HepG2 (cell line): ENCODE results near the gene POLR1C. TPM values are rescaled to one million over a fixed set of nuclear protein-coding genes. Genes with fewer than 3 reads are reported as not detected.
A peak's percentile ranks its signal among the peaks of the same experiment; 100 is the strongest.
"Not testable (repeated sequence)": the region's sequence is repeated elsewhere in the genome, so short reads cannot be mapped to it uniquely, and the experiment has no call there.

Experiments used
- ATAC-seq: fragments of 200-7000 bp; cut with Tn5 transposase; 3 replicates; pipeline ENCODE4 v1.9.1; 2020; ENCODE audit warnings: mild to moderate bottlenecking, moderate library complexity
- BruUV-seq: library from RNA; stranded (reverse); fragments of 400-500 nt; replicated peaks from 2 replicates; lab custom pipeline; 2021; lab: Mats Ljungman, UMichigan
- CTCF ChIA-PET: fragments of 300-600 bp; formaldehyde crosslinking; extraction: SDS; loops from one replicate; lab custom pipeline; 2021; ENCODE audit warnings: low total read pairs, inconsistent platforms, low intra/inter-chr PET ratio; lab: Yijun Ruan, JAX
- POLR2A ChIA-PET: fragments of 350-600 bp; sonication (Branson Sonifier 250); formaldehyde crosslinking; loops from one replicate; lab custom pipeline; 2020; ENCODE audit warnings: antibody characterized with exemption, inconsistent platforms; lab: Yijun Ruan, JAX
- DNase-seq: peaks from one replicate; pipeline ENCODE4 v3.0.0-alpha.2; 2015; ENCODE audit warnings: low spot score
- FAIRE-seq: peaks from 3 replicates; lab custom pipeline; 2011; peaks lifted over from hg19 to GRCh38; lab: Jason Lieb, UNC
- H2AFZ ChIP-seq: one replicate; pipeline ENCODE4 v1.6.1; 2011; ENCODE audit warnings: low read length, inconsistent platforms
- H3K27ac ChIP-seq: fragments of 300-600 bp; 3 replicates; pipeline ENCODE4 v1.8.0; 2011; ENCODE audit warnings: mixed run types, mild to moderate bottlenecking, mixed read lengths, low read length, inconsistent platforms; ENCODE audit not compliant: insufficient read depth; ENCODE audit errors: extremely low read length
- H3K27me3 ChIP-seq, 2 experiments: fragments of 200-600 bp in 1 of 2; 2 replicates in 1 of 2; 3 replicates in 1 of 2; pipeline versions ENCODE4 v1.6.0 to v1.8.0; 2011; ENCODE audit warnings: low read length in 2 of 2, mild to moderate bottlenecking in 2 of 2, moderate library complexity in 2 of 2, inconsistent platforms in 1 of 2; ENCODE audit not compliant: insufficient read depth in 2 of 2, control insufficient read depth in 1 of 2
- H3K36me3 ChIP-seq, 2 experiments: fragments of 200-600 bp in 1 of 2; replicated peaks in 1 of 2; 2 replicates in 1 of 2; 3 replicates in 1 of 2; pipeline versions ENCODE4 v1.5.1 to v1.8.0; 2011; ENCODE audit warnings: low read length in 2 of 2, inconsistent platforms in 1 of 2; ENCODE audit not compliant: insufficient read depth in 2 of 2, control insufficient read depth in 1 of 2
- H3K4me1 ChIP-seq: 2 replicates; pipeline ENCODE4 v1.5.1; 2012; ENCODE audit warnings: low read length, inconsistent platforms; ENCODE audit not compliant: insufficient read depth
- H3K4me2 ChIP-seq: 2 replicates; pipeline ENCODE4 v1.6.0; 2011; ENCODE audit warnings: low read depth, low read length, inconsistent platforms
- H3K4me3 ChIP-seq, 3 experiments: fragments of 200-600 bp in 1 of 3; sonication (generic), shearing (Covaris generic) in 1 of 3; replicated peaks in 1 of 3; 2 replicates each; pipeline ENCODE4 v1.5.1; 2011 to 2016; ENCODE audit warnings: low read length in 3 of 3, inconsistent platforms in 2 of 3, low read depth in 2 of 3, mild to moderate bottlenecking in 2 of 3, control low read depth in 1 of 3, mixed read lengths in 1 of 3; ENCODE audit not compliant: insufficient read depth in 1 of 3
- H3K79me2 ChIP-seq: one replicate; pipeline ENCODE4 v1.6.1; 2011; ENCODE audit warnings: low read length, inconsistent platforms; ENCODE audit not compliant: insufficient read depth
- H3K9ac ChIP-seq: 2 replicates; pipeline ENCODE4 v1.6.0; 2011; ENCODE audit warnings: mild to moderate bottlenecking, low read depth, low read length, inconsistent platforms; ENCODE audit not compliant: insufficient read depth
- H3K9me3 ChIP-seq: 2 replicates; pipeline ENCODE4 v1.5.1; 2012; ENCODE audit warnings: mild to moderate bottlenecking, low read length
- H4K20me1 ChIP-seq: 2 replicates; pipeline ENCODE4 v1.6.0; 2011; ENCODE audit warnings: inconsistent platforms, mild to moderate bottlenecking, low read length, moderate library complexity; ENCODE audit not compliant: insufficient read depth
- ZBTB40 ChIP-seq, 2 experiments: fragments of 450-650 bp in 1 of 2; sonication (generic) in 1 of 2; formaldehyde crosslinking in 1 of 2; IDR thresholded peaks; 2 replicates each; pipeline versions ENCODE4 v1.6.1 to v1.8.0; 2016 to 2022; ENCODE audit warnings: antibody characterized with exemption in 1 of 2, mild to moderate bottlenecking in 1 of 2, missing genetic modification reagents in 1 of 2
- WGBS: methylation state at CpG from one replicate; pipeline ENCODE4 v1.1.6; 2017; ENCODE audit warnings: low lambda C conversion rate; 5-methylcytosine and 5-hydroxymethylcytosine counted together
- in situ Hi-C: cut with HindIII; loops from 2 replicates; pipeline ENCODE4 v1.10.0; 2017; ENCODE audit warnings: low pct_unique_long_range_greater_than_20kb; ENCODE audit not compliant: extremely low pct_ligation_motif_present
- intact Hi-C: fragments of 100-400 bp; cut with micrococcal nuclease; formaldehyde crosslinking; loops from one replicate; pipeline ENCODE4 v1.10.0; 2022; ENCODE audit not compliant: unreplicated experiment
- polyA plus RNA-seq, 8 experiments: library from polyadenylated mRNA; depleted of rRNA in 3 of 8; stranded (reverse) in 7 of 8; unstranded in 1 of 8; fragments of >200 nt; fragmentation: Illumina TruSeq in 4 of 8; extraction: Trizol in 4 of 8; gene quantifications; 2 replicates each; pipeline versions ENCODE4 v1.2.1 to v1.2.3, GENCODE V29; 2011 to 2016; ENCODE audit warnings: low read depth in 4 of 8, missing spikeins in 1 of 8, mixed read lengths in 1 of 8; ENCODE audit not compliant: insufficient read depth in 1 of 8
- total RNA-seq, 5 experiments: library from RNA; depleted of rRNA; stranded (reverse); fragments of >200 nt; fragmentation: Illumina TruSeq; extraction: Trizol; gene quantifications; 2 replicates each; pipeline ENCODE4 v1.2.3, GENCODE V29; 2016; ENCODE audit warnings: low read depth in 1 of 5

POLR1C gene
- total and polyA plus RNA-seq, 2 of the 13 experiments (the other 11 are each of a cell fraction or from before 2014, with no cell fraction given), result 62.6 to 72.2 TPM

- BruUV-seq, result not testable (repeated sequence)
These were observed 40.7 kb downstream of the POLR1C start for GRCh38 chr6:43557620-43558019.

More at GRCh38 chr6:43557620-43558019, 40.7 kb downstream of the POLR1C start:
- FAIRE-seq, CTCF ChIA-PET, in situ Hi-C loops, H3K27ac ChIP-seq, H3K79me2 ChIP-seq, H3K4me2 ChIP-seq, H3K9ac ChIP-seq, ATAC-seq, POLR2A ChIA-PET: not testable (repeated sequence)
- 97% methylated on average over 7 of the region's 7 CpGs for WGBS
- TF ChIP-seq ZBTB40 (IDR thresholded peaks at IDR 0.05) (peak; percentile 69), ZBTB40 (CRISPR knock-in tag; IDR thresholded peaks at IDR 0.05) (peak; percentile 35; the same call in 1 of the 2 replicates)
- TF ChIP-seq, all 625 proteins: peak for 1; not testable (repeated sequence) for 624
- H3K4me1 ChIP-seq, DNase-seq, H3K9me3 ChIP-seq, intact Hi-C loops, H3K4me3 ChIP-seq, H4K20me1 ChIP-seq, H3K27me3 ChIP-seq, H2AFZ ChIP-seq: not testable (repeated sequence)
- peaks cover 34 to 90% of the 10 kb centered on the region in 2 experiments for H3K36me3 ChIP-seq
